GM18907 (cell line): ENCODE data around the gene KLK6.
A peak's percentile ranks its signal among the peaks of the same experiment; 100 is the strongest.

Experiments used
- ATAC-seq: cut with Tn5 transposase; IDR thresholded peaks from one replicate; pipeline ENCODE4 v1.9.1; 2021; ENCODE audit warnings: mild to moderate bottlenecking, moderate library complexity; ENCODE audit not compliant: unreplicated experiment

Gene KLK6

DNA sequence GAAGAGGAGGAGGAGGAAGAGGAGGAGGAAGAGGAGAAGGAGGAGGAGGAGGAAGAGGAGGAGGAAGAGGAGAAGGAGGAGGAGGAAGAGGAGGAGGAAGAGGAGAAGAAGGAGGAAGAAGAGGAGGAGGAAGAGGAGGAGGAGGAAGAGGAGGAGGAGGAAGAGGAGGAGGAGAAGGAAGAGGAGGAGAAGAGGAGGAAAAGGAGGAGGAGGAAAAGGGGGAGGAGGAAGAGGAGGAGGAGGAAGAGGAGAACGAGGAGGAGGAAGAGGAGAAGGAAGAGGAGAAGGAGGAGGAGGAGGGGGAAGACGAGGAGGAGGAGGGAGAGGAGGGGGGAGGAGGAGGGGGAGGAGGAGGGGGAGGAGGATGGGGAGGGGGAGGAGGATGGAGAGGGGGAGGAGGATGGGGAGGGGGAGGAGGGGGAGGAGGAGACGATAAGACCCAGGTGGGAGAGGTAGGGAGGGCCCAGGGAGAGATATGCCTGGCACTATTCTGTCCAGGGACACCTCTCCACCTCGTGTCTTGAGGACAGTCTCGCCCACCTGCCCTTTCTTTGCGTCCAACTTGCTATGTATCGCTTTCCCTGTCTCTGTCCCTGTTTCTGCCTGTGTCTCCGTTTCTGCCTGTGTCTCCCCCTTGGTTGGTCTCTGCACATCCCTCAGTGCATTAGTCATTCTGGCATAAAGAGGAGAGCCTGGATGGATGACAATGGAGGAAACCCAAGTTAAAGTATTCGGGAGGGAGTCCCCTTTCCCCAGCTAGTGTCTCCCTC lies 9.5 kb downstream of the KLK6 start:
- no peak for ATAC-seq

DNA sequence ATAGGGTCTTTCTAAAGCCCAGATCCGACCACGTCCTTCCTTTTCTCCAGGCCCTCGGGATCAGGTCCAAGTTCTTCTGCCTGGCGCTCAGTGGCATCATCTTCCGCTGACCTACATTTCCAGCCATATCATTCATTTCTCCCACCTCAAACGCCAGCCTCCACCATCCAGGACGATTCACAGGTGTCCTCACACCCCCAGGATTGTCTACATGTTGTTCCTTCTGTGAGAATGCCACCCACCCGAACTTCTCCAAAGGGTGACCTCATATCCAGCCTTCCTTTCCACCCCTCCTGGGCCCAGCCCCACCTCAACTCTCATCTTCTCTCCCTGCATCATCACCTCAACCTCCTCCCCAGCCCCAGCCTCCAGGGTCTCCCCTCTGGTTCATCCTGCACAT lies 11.8 kb downstream of the KLK6 start:
- ATAC-seq = no peak

DNA sequence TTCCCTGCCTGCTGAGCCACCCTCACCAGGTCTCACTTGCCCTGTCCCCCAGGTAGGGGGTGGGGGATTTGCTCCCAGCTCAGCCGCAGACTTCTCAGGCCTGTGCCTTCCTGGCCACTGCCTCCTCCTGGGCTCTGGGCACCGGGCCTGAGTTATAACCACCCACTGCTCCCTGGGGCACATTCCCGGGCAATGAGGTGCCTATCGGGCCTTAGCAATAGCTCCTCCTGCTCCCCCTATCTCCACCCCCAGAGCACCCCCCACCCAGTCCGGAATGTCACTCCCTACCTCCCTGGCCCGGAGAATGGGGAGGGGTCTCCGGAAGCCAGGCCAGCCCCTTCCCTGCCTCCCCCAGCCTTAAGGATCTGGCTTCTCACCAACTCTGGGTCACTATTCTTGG lies 16.5 kb downstream of the KLK6 start, which contains the start of gene KLK5:
Gene KLK5, minus strand, starts transcription at position 129 of the 400 bp plus-strand sequence. CDS start 381 bp downstream, outside the sequence.
- no peak for ATAC-seq

DNA sequence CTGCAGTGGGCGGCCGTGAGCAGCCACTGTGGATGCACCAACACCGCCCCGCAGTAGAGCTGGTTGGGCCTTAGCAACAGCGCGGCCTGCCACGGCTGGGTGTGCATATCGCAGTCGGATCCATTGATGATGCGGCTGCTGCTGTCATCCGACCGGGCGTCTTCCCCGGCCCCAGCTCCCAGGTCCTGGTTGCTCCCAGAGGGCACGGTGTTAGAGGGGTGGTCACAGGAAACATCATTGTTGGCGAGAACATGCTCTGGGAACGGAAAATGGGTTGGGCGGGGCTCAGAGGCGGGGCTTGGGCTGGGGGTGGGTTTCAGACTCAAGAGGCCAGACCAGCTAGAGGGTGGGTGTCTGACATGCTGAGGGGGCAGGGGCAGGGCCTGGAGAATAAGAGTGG lies 19.5 kb downstream of the KLK6 start:
- no peak for ATAC-seq

DNA sequence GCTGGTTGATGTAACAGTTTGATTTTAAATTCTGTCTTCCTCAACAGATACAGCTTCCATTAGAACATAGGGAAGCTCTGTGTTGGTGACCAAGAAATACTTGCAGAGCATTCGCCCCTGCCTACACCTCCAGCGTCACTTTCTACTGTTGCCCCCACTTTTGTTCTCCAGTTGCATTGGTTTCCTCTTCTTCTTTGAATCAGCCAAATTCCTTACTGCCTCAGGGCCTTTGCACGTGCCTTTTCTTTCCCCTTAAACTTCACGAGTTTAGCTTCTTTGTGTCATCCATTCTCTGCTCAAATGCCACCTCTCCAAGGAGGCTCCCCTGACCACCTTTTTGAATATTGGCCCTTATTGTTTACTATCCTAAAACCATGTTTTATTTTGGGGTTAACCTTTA lies 22.3 kb downstream of the KLK6 start:
- ATAC-seq = no peak

DNA sequence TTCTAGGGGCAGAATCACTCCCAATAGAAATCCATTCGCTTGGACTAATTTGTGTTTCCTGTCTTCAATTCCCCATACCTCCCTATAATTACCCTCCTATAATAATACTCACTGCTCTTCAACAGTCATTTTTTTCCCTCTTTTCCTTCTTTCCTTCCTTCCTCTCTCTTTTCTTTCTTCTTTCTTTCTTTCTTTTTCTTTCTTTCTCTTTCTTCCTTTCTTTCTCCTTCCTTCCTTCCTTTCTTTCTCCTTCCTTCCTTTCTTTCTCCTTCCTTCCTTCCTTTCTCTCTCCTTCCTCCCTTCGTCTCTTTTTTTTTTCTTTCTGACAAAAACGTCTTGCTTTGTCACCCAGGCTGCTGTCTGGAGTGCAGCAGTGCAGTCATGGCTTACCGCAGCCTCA lies 24.6 kb downstream of the KLK6 start:
- ATAC-seq = no peak

DNA sequence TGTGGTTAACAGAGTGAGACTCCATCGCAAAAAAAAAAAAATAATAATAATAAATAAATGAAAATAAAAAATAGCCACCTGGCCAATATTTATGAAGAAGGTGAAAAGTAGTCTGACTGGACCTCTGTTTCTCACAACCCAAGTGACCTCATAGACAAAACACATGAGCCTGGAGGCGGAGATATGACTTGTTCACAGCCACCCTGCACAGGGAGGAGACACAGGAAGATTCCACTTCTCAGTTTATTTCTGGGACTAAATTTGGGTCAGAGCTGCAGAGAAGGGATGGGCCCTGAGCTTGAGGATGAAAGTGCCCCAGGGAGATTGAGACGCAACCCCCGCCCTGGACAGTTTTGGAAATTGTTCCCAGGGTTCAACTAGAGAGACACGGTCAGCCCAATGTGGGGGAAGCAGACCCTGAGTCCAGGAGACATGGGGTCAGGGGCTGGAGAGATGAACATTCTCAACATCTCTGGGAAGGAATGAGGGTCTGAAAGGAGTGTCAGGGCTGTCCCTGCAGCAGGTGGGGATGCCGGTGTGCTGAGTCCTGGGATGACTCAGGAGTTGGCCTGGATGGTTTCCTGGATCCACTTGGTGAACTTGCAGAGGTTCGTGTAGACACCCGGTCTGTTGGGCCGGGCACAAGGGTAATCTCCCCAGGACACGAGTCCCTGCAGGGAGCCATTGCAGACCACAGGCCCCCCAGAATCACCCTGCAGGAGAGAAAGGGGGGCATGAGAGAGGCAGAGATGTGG lies 26.1 kb downstream of the KLK6 start:
- no peak for ATAC-seq

DNA sequence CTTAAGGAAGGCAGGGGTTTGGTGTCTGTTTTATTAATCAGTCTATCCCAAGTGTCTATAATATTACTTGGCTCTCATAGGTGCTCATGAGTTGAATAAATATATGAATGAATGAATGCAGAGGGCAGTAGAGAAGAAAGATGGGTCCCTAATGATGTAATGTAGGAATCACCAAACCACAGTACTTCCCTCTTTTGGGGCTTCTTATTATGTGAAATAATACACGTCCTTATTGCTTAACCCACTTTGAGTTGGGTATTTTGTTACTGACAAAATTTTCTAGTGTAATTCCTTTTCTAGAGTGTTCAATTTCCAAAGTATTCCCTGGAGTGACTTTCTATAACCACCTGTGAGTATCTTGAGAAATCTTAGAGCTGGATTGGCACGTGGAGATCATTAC lies 29.8 kb downstream of the KLK6 start:
- no peak for ATAC-seq

DNA sequence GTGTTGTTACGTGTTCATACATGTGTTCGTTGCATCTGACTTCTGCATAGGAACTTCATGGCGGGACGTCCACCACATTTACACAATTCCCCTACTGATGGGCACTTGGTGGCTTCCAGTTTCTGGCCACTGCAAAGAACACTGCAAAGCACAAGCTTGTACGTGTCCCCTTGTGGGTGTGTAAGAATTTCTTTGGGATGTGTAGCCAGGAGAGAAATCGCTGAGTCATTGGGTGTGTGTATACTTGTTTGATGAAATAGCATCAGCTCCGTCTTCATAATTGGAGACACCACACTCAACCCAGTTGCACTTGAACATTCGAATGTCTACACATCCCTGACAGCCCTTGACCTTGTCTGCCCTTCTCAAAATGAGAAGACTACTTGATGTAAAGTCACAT lies 35.8 kb downstream of the KLK6 start:
- no peak for ATAC-seq

DNA sequence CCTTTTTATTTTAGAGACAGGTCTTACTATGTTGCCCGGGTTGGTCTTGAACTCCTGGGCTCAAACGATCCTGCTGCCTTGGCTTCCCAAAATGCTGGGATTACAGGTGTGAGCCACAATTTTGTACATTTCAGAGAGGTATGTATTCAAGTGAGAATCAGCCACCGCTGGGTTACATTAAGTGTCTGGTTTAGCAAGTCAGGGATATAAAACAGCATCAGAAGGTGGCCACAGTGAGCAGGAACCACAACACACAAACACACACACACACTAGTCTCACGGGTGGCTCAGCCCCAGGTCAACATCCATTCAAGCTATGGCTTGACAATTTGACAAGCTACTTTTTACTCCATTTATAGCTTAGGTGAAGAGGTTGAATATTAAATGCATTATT lies 36.7 kb downstream of the KLK6 start:
- no peak for ATAC-seq

DNA sequence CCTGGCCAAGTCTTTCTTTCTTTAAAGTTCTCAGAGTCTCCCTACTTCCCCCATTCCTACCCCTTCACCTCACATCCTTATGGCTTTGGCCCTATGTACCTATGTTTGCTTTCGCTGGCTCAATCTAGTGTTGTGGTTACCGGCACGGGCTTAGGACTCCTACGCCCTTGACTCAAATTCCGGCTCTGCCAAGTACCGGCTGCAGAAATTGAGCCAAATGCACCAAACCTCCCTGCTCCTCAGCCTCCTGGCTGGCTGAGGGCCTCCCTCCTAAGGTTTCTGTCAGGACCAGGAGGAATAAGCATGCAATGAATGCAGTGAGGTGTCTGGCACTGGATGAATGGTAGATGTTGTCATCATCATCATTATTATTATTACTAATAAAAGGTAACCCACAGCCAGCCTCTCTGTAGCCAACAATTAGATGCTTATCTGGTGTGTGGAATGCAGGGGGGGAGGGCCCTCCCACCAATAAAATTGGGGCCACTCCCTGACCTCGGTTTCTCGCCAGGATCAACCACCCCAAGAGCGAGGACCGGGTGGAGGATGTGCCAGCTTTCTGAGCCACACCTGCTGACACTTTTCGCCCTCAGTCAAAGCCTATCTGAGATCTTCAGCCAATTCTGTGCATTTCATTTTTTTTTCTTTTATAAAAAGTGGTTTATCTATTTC lies 37.2 kb downstream of the KLK6 start:
- no peak for ATAC-seq

DNA sequence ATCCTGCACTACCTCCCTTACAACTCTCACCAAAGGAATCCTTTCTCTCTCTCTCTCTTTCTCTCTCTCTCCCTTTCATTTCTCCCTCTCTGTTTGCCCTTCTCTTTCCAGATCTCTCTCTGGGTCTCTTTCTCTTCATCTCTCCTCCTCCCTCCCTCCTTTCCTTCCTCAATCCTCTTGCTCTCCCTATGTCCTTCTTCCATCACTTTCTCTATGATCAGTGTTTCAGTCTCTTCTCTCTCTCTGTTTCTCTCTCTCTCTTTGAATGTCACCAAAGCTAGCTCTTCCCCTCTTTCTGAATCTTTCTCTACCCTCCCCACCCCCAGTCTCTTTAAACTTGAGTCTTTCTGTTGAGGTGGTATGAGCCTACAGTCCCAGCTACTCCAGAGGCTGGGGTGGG lies 38.4 kb downstream of the KLK6 start:
- ATAC-seq = no peak

DNA sequence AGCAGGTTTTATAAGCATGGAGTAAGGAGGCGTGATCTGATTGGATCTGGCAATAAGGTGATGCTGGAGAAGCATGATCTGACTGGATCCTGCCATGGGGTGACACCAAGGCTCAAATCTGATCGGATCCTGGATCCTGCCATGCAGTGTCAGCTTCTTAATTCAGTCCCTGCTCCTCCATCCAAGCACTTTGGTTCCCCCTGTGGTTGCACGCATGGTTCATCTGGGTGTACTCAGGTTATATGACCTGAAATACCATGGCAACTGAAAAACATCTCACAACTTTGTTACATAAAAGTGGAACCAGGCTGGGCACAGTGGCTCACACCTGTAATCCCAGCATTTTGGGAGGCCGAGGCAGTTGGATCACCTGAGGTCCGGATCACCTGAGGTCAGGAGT lies 40.6 kb downstream of the KLK6 start:
- ATAC-seq = no peak

DNA sequence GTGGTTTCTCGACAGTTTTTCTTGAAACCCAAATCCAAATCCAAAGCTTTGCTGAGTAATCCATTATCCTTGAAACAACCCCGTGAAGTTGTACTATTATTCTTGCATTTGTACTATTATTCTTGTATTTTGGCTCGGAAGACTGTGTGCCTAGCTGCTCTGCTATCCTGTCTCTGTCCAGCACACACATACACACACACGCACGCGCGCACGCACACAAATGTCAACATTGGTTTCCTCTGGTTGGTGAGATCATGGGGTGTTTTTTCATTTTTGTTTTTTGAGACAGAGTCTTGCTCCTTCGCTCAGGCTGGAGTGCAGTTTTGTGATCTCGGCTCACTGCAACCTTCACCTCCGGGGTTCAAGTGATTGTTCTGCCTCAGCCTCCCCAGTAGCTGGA lies 43.2 kb downstream of the KLK6 start:
- no peak for ATAC-seq

DNA sequence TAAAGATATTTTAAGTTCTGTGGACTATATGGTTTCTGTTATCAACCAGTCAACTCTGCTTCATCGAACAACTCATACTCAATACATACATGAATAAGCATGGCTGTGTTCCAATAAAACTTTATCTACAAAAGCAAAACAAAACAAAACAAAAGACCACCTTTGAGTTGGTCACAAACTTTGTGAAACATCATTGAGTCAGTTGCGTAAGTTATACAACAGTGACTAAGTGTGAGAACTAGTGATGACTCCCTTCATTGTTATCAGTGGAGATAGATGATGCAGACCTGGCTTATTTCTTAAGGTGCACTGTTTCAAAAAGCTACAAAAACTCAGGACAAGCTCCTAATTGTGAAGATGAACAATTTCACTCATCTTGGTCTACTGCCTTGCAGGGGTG lies 43.7 kb downstream of the KLK6 start:
- ATAC-seq = no peak

DNA sequence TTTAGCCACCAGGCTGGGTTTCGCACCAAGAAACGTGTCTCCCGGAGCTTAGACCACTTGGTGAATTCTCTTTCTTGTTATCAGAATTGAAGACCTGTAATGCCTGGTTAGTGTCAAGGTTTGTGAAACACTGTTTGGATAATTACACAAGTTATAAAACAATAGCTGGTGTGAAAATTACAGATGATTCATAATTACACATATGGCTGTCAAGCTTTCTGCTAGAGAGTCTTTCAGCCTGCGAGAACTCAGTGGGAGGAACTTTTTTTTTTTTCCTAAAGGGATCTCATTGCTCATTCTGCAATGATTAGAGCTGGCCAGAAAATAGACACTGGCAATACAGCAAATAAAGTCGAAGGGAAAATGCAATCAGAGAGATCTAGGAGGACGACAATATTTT lies 44.8 kb downstream of the KLK6 start:
- no peak for ATAC-seq

DNA sequence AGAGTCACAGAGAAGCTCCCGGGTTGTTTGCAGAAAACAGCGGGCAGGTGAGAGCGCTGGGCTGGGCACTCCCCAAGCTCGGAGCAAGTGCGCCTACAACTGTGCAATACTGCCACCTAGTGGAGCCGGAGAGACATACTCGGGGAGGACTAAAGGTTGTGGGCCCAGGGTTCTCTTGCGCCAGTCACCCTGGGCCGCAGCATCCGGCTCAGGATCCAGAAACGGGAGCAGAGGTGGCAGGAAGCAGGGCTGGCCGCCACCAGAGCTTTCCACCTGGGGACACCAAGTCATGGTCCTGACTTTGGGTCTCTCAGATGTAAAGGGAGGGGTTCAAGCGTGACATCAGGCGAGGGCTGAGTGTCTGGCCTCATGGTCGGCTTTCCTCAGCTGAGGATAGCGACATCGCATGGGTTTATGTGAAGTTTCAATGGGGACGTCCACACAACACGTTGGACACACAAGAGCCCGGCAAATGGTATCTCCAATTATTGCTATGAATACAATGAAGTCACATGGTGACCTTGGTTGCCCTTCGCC lies 47.0 kb downstream of the KLK6 start:
- ATAC-seq = peak; percentile 77

DNA sequence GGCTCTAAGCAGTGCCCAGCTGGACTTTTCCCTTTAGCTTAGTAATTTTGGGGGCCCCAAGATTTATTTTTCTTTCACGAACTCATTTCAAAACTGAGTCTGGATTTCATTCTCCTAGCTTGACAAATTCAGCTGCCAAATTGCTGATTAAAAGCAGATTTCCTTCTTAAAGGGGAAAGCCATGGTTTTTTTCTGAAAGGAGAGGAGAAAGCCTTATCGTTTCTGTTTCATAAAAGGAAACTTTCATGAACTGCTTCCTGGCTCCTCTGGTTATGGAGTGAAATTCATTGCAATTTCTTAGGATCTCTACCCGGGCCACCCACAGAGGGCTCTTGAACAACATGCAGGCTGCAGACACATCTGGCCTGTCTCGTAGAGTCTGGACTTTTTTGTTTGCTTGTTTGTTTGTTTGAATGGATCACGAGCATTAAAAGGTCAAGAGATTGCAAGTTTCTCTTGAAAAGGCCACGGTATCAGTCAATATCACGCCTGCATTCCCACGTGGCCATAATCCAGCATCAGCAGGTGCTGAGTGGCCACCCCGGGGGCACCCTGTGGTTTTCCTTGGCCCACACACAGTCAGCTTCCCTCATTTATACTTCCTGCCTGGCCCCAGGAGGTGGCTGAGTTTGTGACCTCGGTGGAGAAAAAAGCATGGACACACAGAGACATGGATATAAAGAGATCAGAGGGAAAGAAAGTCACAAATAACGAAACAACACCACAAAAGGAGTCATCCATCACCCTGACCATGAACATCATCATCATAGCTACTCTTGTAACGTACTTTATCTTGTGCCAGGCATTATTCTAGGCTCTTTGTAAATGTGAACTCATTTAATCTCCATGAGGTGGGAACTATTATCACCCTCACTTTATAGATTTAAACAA lies 47.7 kb downstream of the KLK6 start:
- ATAC-seq = no peak

DNA sequence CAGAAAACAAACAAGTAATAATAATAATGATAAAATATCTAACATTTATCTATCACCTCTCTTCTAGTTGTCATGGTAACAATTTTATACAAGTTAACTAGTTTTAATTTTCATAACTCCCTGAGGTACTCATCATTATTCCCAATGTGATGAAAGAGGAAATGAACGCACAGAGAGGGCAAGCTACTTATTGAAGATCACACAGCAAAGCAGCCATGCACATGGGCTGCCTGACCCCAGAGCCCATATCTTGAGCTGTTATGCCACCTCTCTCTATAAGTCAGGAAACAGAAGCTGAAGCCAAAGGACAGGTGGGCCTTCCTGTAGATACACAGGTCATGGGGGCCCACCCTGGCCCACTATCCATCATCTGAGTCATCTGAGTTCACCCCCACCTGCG lies 53.3 kb downstream of the KLK6 start:
- no peak for ATAC-seq
